EL (cell line): ENCODE measurements around the gene RAB6A.
"Not testable (repeated sequence)": the region's sequence is repeated elsewhere in the genome, so short reads cannot be mapped to it uniquely, and the experiment has no call there.

Source experiments
- DNase-seq: peaks from one replicate; pipeline ENCODE4 v3.0.0-alpha.2; 2016

The RAB6A gene

GRCh38 chr11:73761403-73761945 is 600 bp upstream of the RAB6A start:
- DNase-seq = no peak

GRCh38 chr11:73760135-73760678 is 667 bp downstream of the RAB6A start:
- DNase-seq = peak; percentile 41

- peak; percentile 20 for DNase-seq
Observed at GRCh38 chr11:73759610-73760134, 1.2 kb downstream of the RAB6A start.

- DNase-seq = no peak
Observed at GRCh38 chr11:73758451-73758850, 2.4 kb downstream of the RAB6A start.

GRCh38 chr11:73757598-73757997 is 3.3 kb downstream of the RAB6A start:
- DNase-seq = no peak

- no peak for DNase-seq
Observed at GRCh38 chr11:73755670-73756069, 5.2 kb downstream of the RAB6A start.

GRCh38 chr11:73753938-73754337 is 6.9 kb downstream of the RAB6A start:
- DNase-seq = no peak

- no peak for DNase-seq
Observed at GRCh38 chr11:73752903-73753302, 8.0 kb downstream of the RAB6A start.

GRCh38 chr11:73752216-73752867 is 8.5 kb downstream of the RAB6A start:
- DNase-seq = no peak

- DNase-seq = not testable (repeated sequence)
Observed at GRCh38 chr11:73750862-73751261, 10.0 kb downstream of the RAB6A start.

- no peak for DNase-seq
Observed at GRCh38 chr11:73750228-73750627, 10.6 kb downstream of the RAB6A start.

- no peak for DNase-seq
Observed at GRCh38 chr11:73749118-73749517, 11.8 kb downstream of the RAB6A start.

GRCh38 chr11:73748300-73748699 is 12.6 kb downstream of the RAB6A start:
- no peak for DNase-seq

GRCh38 chr11:73747762-73748161 is 13.1 kb downstream of the RAB6A start:
- no peak for DNase-seq

GRCh38 chr11:73746701-73747100 is 14.2 kb downstream of the RAB6A start:
- DNase-seq = no peak

- no peak for DNase-seq
Observed at GRCh38 chr11:73743045-73743444, 17.8 kb downstream of the RAB6A start.

GRCh38 chr11:73735959-73736358 is 24.9 kb downstream of the RAB6A start:
- DNase-seq = not testable (repeated sequence)

- peak; percentile 26 for DNase-seq
Observed at GRCh38 chr11:73734993-73735392, 25.9 kb downstream of the RAB6A start.

- not testable (repeated sequence) for DNase-seq
Observed at GRCh38 chr11:73734011-73734410, 26.9 kb downstream of the RAB6A start.

GRCh38 chr11:73732936-73733335 is 27.9 kb downstream of the RAB6A start:
- not testable (repeated sequence) for DNase-seq

- DNase-seq = peak; percentile 12
Observed at GRCh38 chr11:73729594-73730206, 31.2 kb downstream of the RAB6A start.

GRCh38 chr11:73728000-73728399 is 32.9 kb downstream of the RAB6A start:
- no peak for DNase-seq

GRCh38 chr11:73726825-73727224 is 34.0 kb downstream of the RAB6A start:
- DNase-seq = no peak

GRCh38 chr11:73717136-73717535 is 43.7 kb downstream of the RAB6A start:
- DNase-seq = no peak
